A204.1 (cell line): ENCODE measurements around the gene FANCD2.
"Not testable (repeated sequence)": the region's sequence is repeated elsewhere in the genome, so short reads cannot be mapped to it uniquely, and the experiment has no call there.

Experiments
- FAIRE-seq: peaks from 2 replicates; lab custom pipeline; 2012; peaks lifted over from hg19 to GRCh38; lab: Jason Lieb, UNC

The FANCD2 gene

GRCh38 chr3:10026084-10026890 lies at the start of gene FANCD2:
Gene FANCD2, plus strand, starts transcription at chr3:10026437. Its CDS starts 2,221 bp downstream, at chr3:10028658.
- no peak for FAIRE-seq

GRCh38 chr3:9976721-9977709 lies 49.2 kb upstream of the FANCD2 start:
- FAIRE-seq, result no peak

DNA sequence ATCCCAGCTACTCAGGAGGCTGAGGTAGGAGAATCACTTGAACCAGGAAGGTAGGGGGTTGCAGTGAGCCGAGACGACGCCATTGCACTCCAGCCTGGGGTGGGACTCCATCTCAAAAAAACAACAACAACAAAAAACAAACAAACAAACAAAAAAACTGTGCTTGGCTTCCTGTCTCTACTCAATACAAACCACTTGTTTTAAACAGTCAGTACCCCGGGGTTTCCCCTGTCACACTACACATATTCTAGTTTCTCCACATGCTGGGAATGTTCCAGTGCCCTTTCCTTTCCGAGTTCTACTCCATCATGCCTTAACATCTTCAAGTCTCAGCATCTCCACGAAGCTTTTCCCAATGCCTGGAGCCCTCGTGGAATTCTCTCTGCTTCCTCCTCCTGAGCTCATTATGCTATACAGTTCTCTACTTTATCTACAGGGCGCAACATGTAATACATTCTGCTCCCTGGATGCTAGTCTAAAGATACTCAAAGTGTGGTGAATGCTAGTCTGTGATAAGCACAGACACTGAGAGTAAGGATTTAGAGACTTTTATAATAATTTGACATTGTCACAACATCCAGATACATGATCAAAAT lies 47.4 kb upstream of the FANCD2 start:
- FAIRE-seq, result no peak

- FAIRE-seq, result no peak
Observed at GRCh38 chr3:9980251-9980650, 46.0 kb upstream of the FANCD2 start.

DNA sequence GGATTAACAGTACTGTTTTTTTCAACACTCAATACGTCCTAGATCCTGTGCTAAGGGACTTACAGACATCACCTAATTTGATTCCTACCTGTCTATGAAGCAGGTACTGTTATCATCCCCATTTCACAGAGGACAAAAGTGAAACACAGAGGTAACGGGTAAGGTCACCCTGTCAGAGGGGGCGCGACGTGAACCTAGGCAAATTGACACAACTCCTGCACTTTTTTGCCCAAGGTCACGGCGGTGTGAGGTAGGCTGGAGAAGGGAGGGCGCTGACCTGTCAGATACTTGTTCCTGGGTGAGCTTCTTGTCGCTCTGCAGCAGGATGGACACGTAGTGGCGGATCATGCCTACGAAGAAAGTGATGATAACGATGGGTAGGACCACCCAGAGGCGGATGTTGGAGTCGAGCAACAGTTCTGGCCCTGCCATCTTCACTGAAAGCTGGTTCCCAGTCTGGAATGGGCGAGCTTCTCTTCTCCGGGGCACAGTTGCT lies 40.0 kb upstream of the FANCD2 start:
- no peak for FAIRE-seq

GRCh38 chr3:9994086-9994844 lies 32.0 kb upstream of the FANCD2 start:
- no peak for FAIRE-seq

DNA sequence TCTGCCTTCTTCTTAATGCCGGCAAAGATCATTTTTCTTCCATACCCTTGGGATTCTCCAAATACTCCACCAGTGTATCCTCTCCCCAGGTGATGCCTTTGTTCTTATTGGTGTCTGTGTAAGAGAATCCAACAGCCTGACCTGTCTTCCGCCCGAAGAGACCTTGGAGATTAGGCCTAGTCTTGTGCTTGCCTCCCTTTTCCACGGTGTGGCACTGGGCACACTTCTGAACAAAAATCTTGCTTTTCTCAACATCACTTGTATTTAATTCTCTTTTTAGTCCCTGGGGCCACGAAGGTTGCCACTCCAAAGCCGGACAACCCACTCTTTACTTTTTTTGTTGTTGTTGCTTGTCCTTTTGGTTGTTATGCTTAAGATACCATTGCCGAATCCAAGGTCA lies 25.6 kb upstream of the FANCD2 start:
- FAIRE-seq, result no peak

DNA sequence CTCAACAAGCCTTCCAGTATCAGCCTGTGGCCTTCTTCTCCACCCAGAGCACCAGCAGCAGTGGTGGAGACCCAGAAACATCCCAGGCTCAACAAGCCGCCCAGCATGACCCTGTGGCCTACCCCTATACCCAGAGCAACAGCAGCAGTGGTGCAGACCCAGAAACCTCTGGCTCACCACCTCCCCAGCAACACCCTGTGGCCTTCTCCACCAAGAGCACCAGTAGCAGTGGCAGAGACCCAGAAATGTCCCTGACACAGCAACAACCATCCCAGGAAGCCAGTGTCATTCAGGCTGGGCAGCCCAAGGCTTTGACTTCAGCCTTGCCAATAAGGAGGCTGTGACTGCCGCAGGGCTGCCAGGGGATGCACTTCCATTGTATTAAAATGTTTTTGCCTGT lies 23.3 kb upstream of the FANCD2 start:
- no peak for FAIRE-seq

DNA sequence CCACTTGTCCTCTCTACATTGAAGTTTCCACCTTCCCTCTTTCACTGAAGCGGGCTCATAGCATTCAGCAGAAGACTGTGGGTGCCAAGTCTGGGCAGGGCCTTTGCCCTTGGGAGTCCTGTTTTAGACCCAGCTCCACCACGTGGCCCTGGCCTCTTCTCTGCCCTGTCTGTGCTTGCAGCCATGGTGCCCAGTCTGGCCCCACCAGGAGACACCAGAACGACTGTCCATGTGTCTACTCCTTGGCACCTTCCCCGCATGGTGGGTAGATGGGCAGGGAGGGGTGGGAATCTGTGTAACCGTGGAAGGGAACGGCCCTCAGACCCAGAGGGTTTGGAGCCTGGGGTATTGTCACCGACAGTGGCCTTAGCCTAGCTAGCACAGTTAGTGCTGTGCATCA lies 21.7 kb upstream of the FANCD2 start:
- no peak for FAIRE-seq

GRCh38 chr3:10004960-10005564 lies 21.2 kb upstream of the FANCD2 start:
- FAIRE-seq, result no peak

GRCh38 chr3:10006048-10006761 lies 20.0 kb upstream of the FANCD2 start:
- FAIRE-seq, result no peak

- FAIRE-seq, result no peak
Observed at GRCh38 chr3:10006762-10007090, 19.5 kb upstream of the FANCD2 start.

- FAIRE-seq, result no peak
Observed at GRCh38 chr3:10007126-10007782, 19.0 kb upstream of the FANCD2 start.

GRCh38 chr3:10008216-10008587 lies 18.0 kb upstream of the FANCD2 start:
- not testable (repeated sequence) for FAIRE-seq

DNA sequence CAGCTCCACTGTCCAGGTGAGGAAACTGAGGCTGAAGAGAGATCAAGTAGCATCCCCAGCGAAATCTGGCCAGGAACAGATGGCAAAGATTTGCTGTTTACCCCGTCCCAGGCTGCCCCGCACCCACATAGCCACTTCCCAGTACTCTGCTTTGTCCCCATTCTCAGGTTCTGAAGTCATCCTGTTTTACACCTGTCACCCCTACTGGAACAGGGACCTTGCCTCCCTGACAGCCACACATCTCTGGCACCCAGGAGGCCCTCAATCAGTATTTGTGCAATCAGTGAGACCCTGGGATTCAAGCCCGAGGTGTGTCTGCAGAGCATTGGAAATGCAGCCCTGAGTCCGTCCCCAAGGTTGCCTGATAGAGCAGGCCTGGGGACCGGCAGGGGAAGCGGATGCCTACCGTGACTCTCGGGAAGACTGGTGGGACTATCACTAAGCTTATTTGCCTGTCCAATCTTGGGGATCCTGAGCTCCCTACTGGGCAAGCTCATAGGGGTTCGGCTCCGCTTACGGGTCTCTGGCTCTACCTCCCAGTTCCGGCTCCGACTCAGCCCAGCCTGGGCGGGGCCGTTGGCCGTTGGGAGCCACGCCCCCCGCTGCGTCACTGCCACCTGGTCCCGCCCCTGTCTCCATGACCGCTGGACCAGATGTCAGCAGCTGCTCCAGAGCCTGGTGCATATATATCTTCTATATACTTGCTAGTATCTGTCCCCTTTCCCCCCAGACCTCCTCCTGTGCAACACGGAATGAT lies 17.5 kb upstream of the FANCD2 start:
- FAIRE-seq, result no peak

- FAIRE-seq, result no peak
Observed at GRCh38 chr3:10010421-10010877, 15.8 kb upstream of the FANCD2 start.

- FAIRE-seq, result no peak
Observed at GRCh38 chr3:10010878-10011465, 15.3 kb upstream of the FANCD2 start.

DNA sequence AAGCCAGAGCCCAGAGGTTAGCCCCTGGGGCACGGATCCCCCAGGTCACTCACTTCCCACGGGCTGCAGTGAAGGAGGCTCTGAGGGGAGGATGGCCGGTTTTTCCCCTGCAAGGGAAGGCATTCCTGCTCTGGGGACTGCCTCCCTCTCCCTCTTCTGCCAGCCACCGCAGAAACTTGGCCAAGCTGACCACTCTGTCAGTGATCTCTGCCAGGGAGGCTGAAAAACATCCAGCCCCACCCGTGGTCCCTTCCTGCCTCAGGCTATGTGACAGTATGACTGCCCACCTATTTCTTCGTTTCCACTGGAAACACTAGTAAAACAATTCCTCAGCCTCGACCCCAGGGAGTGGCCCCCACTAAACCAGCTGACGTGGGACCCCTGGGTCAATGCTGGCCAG lies 14.6 kb upstream of the FANCD2 start:
- no peak for FAIRE-seq

GRCh38 chr3:10012106-10012505 lies 14.1 kb upstream of the FANCD2 start:
- no peak for FAIRE-seq
